ENCODE results near the gene LDB2. TPM values are rescaled to one million over a fixed set of nuclear protein-coding genes. Genes with fewer than 3 reads are reported as not detected.

The LDB2 gene
- polyA plus RNA-seq, 3 donors, result not detected

DNA sequence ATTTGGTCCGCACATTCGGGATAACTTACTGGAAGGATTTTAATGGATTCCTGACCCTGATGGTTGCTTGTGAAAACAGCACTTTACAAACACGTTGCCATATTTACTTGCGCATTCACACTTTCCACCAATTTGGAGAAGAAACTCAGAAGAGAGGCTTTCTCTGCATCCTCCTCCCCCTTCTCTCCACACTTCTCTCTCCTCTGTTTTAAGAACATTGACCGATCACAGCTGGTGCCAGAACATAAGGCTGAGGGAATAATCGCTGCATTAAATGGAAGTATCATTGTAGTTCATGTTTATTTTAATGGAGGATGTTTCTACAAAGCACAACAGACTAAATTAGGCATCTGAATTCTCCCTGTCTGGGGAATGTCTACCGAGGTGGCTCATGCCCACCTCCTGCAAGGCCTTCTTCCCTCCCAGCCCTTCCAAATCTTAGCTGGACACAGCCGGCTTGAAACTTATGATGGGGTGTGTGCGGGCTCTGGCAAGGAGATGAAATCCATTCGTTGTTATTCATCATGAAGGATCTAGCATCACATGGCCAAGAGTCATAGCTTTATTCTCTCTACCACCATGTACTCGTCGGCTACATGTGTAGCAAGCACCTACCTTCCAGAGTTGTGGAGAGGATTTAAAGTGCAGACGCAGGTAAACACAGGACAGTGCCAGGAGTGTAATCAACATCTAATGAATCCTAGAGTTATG, 204.1 kb downstream of the LDB2 start:
- Histone ChIP-seq H3K9ac (ENCODE audit: insufficient read depth, low read length, poor library complexity, severe bottlenecking) (no peak overlapping the region), H3K27ac (ENCODE audit: low read depth in 1 of 2, low read length in 2 of 2) (no peak overlapping the region), H3K4me1 (ENCODE audit: control insufficient read depth in 1 of 2, insufficient read depth in 2 of 2, low read length in 2 of 2) (no peaks in the 10 kb centered on the region), H3K4me2 (replicated peaks; ENCODE audit: extremely low read depth, low read length, poor library complexity, severe bottlenecking) (no peak overlapping the region), H4K20me1 (ENCODE audit: insufficient read depth, low read length) (no peaks in the 10 kb centered on the region), H3K79me2 (ENCODE audit: insufficient read depth, low read length) (no peaks in the 10 kb centered on the region), H3K27me3 (ENCODE audit: control insufficient read depth in 2 of 2, insufficient read depth in 2 of 2, low read length in 2 of 2) (no peaks in the 10 kb centered on the region), H3K36me3 (replicated peaks in 1 of 2; ENCODE audit: control insufficient read depth in 1 of 2, insufficient read depth in 2 of 2, low read length in 2 of 2) (no peaks in the 10 kb centered on the region), H2AFZ (ENCODE audit: insufficient read depth, low read depth, low read length, poor library complexity, severe bottlenecking) (no peak overlapping the region), H3K9me3 (replicated peaks in 1 of 2; ENCODE audit: control insufficient read depth in 1 of 2, insufficient read depth in 1 of 2, low read length in 2 of 2) (no peaks in the 10 kb centered on the region), H3K4me3 (replicated peaks in 1 of 3; ENCODE audit: low read depth in 2 of 3, low read length in 3 of 3) (no peak overlapping the region)
- TF ChIP-seq, protein P1, sequence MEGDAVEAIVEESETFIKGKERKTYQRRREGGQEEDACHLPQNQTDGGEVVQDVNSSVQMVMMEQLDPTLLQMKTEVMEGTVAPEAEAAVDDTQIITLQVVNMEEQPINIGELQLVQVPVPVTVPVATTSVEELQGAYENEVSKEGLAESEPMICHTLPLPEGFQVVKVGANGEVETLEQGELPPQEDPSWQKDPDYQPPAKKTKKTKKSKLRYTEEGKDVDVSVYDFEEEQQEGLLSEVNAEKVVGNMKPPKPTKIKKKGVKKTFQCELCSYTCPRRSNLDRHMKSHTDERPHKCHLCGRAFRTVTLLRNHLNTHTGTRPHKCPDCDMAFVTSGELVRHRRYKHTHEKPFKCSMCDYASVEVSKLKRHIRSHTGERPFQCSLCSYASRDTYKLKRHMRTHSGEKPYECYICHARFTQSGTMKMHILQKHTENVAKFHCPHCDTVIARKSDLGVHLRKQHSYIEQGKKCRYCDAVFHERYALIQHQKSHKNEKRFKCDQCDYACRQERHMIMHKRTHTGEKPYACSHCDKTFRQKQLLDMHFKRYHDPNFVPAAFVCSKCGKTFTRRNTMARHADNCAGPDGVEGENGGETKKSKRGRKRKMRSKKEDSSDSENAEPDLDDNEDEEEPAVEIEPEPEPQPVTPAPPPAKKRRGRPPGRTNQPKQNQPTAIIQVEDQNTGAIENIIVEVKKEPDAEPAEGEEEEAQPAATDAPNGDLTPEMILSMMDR (IDR thresholded peaks at IDR 0.05), result no peak
- Mint-ChIP-seq H3K9me3 (peaks cover 0 to 1% (median 0%) of the 10 kb centered on the region in 7 donors), H3K4me1 (no peaks in the 10 kb centered on the region), H3K4me3 (no peak overlapping the region), H3K27ac (no peak overlapping the region), H3K36me3 (no peaks in the 10 kb centered on the region), H3K27me3 (ENCODE audit: low read depth in 3 of 3) (peaks cover 0 to 3% (median 0%) of the 10 kb centered on the region in 3 donors)
- DNase-seq, result no peak
- intact Hi-C loops (cut with micrococcal nuclease), result no loop called here
- 100% methylated on average over 4 of the region's 13 CpGs for WGBS (ENCODE audit: insufficient coverage)

DNA sequence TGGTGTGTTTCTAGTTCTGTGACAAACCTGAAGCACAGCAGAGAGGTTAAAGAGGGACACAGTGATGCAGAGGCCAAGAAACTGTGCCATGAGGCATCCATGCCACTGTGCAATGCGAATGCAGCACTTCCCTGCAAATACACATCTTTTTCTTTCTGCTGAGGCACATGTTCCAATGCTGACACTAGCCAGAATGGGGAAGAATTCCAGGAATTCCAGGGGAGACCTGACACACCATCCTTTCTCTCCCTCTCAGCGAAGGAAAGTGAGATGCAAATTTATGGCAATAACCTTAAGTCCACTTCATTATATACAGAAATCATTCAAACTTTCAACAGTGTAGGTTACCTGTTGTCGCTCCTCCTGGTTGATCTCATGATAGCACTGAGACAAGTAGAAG, 204.8 kb downstream of the LDB2 start:
- H2AFZ ChIP-seq (ENCODE audit: insufficient read depth, low read depth, low read length, poor library complexity, severe bottlenecking), result no peak overlapping the region

More for the DNA sequence above, 204.8 kb downstream of the LDB2 start:
- no peaks in the 10 kb centered on the region for H3K27me3 ChIP-seq (ENCODE audit: control insufficient read depth in 2 of 2, insufficient read depth in 2 of 2, low read length in 2 of 2)
- no peaks in the 10 kb centered on the region for H3K36me3 Mint-ChIP-seq
- TF ChIP-seq, protein P1 (IDR thresholded peaks at IDR 0.05), result no peak
- H3K4me1 ChIP-seq (ENCODE audit: control insufficient read depth in 1 of 2, insufficient read depth in 2 of 2, low read length in 2 of 2), result no peaks in the 10 kb centered on the region
- no peak overlapping the region for H3K4me2 ChIP-seq (replicated peaks; ENCODE audit: extremely low read depth, low read length, poor library complexity, severe bottlenecking)
- no peak for DNase-seq
- H3K27me3 Mint-ChIP-seq (ENCODE audit: low read depth in 3 of 3), result peaks cover 0 to 3% (median 0%) of the 10 kb centered on the region in 3 donors
- peaks cover 0 to 3% (median 0%) of the 10 kb centered on the region in 7 donors for H3K9me3 Mint-ChIP-seq
- no peak overlapping the region for H3K4me3 ChIP-seq (replicated peaks in 1 of 3; ENCODE audit: low read depth in 2 of 3, low read length in 3 of 3)
- H3K4me3 Mint-ChIP-seq, result no peak overlapping the region
- 90% methylated on average over 2 of the region's 3 CpGs for WGBS (ENCODE audit: insufficient coverage)
- intact Hi-C loops (cut with micrococcal nuclease), result no loop called here
- no peaks in the 10 kb centered on the region for H3K79me2 ChIP-seq (ENCODE audit: insufficient read depth, low read length)
- H3K9me3 ChIP-seq (replicated peaks in 1 of 2; ENCODE audit: control insufficient read depth in 1 of 2, insufficient read depth in 1 of 2, low read length in 2 of 2), result no peaks in the 10 kb centered on the region
- H3K9ac ChIP-seq (ENCODE audit: insufficient read depth, low read length, poor library complexity, severe bottlenecking), result no peak overlapping the region
- H4K20me1 ChIP-seq (ENCODE audit: insufficient read depth, low read length), result no peaks in the 10 kb centered on the region
- H3K27ac ChIP-seq (ENCODE audit: low read depth in 1 of 2, low read length in 2 of 2), result no peak overlapping the region
- no peaks in the 10 kb centered on the region for H3K36me3 ChIP-seq (replicated peaks in 1 of 2; ENCODE audit: control insufficient read depth in 1 of 2, insufficient read depth in 2 of 2, low read length in 2 of 2)
- no peaks in the 10 kb centered on the region for H3K4me1 Mint-ChIP-seq
- H3K27ac Mint-ChIP-seq, result no peak overlapping the region

All from CD14-positive monocyte (primary cell).